Measurements from ENCODE around the gene ANKRD44.

- TF ChIP-seq POLR2AphosphoS5 (IDR thresholded peaks at IDR 0.05; ENCODE audit: low read depth, low read length) (no peak), REST (IDR thresholded peaks at IDR 0.05; ENCODE audit: insufficient read depth in 1 of 2, low read depth in 2 of 2, low read length in 2 of 2) (no peak)
Measured at GRCh38 chr2:197131558-197131855, 179.1 kb downstream of the ANKRD44 start.

Measured in PFSK-1 (cell line).